Measurements from ENCODE around the gene MCIDAS.

The MCIDAS gene

DNA sequence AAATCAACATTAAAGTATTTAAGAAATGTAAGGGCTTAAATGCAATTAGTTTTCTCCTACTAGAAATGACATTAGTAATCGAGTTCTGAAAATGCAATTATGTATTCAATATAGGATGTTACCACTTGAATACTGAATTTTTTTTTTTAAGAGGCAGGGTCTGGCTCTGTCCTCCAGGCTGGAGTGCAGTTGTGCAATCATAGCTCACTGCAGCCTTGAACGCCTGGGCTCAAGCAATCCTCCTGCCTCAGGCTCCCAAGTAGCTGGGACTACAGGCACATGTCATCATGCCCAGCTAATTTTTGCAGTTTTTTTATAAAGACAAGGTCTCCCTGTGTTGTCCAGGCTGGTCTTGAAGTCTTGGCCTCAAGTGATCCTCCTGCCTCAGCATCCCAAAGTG, 55.6 kb downstream of the MCIDAS start:
- FAIRE-seq (no peak), DNase-seq (ENCODE audit: low spot score) (no peak)
